Naive B cell (primary cell): Measurements from ENCODE around the gene NLRC3. TPM values are rescaled to one million over a fixed set of nuclear protein-coding genes. Genes with fewer than 3 reads are reported as not detected.

Source experiments
- polyA plus RNA-seq, 6 donors: library from polyadenylated mRNA; unstranded; fragments of 300-500 nt; fragmentation: Illumina TruSeq; gene quantifications; one replicate each; pipeline ENCODE4 v1.2.3, GENCODE V29; 2021; ENCODE audit warnings: low read depth in 6 of 6

NLRC3 gene
- polyA plus RNA-seq, 6 donors from 2014 or later, result 7.9 to 20.8 (median 11.2) TPM

Other genes starting within 250 kb of the NLRC3 start
- 1 to 10 TPM in 3 of 6 donors, under 1 TPM in 2, not detected in 1; 0.20 to 1.9 (median 1.0) TPM for gene OR2C1, start 221.5 kb downstream of the NLRC3 start, polyA plus RNA-seq
- 10 to 100 TPM; 11.2 to 33.3 (median 14.9) TPM for gene ZSCAN32, start 176.4 kb downstream of the NLRC3 start, polyA plus RNA-seq
- gene ZNF174, start 176.2 kb downstream of the NLRC3 start, polyA plus RNA-seq, result 10 to 100 TPM in 2 of 6 donors, 1 to 10 TPM in 3, not detected in 1; 6.4 to 14.2 (median 8.9) TPM
- 1 to 10 TPM in 5 of 6 donors, under 1 TPM in 1; 0.78 to 3.2 (median 2.3) TPM for gene ZNF597, start 133.9 kb downstream of the NLRC3 start, polyA plus RNA-seq
- gene NAA60, start 133.7 kb downstream of the NLRC3 start, polyA plus RNA-seq, result 10 to 100 TPM; 17.0 to 48.8 (median 31.5) TPM
- gene C16orf90, start 81.9 kb downstream of the NLRC3 start, polyA plus RNA-seq, result not detected
- 10 to 100 TPM in 5 of 6 donors, 1 to 10 TPM in 1; 7.4 to 12.5 (median 11.3) TPM for gene CLUAP1, start 76.4 kb downstream of the NLRC3 start, polyA plus RNA-seq
- 1 to 10 TPM in 1 of 6 donors, under 1 TPM in 5; 0.29 to 1.6 (median 0.74) TPM for gene SLX4, start 34.2 kb upstream of the NLRC3 start, polyA plus RNA-seq
- gene DNASE1, start 77.3 kb upstream of the NLRC3 start, polyA plus RNA-seq, result 10 to 100 TPM in 1 of 6 donors, 1 to 10 TPM in 4, not detected in 1; 2.5 to 24.4 (median 3.8) TPM
- gene TRAP1, start 140.1 kb upstream of the NLRC3 start, polyA plus RNA-seq, result 10 to 100 TPM; 31.2 to 54.4 (median 39.8) TPM